Ectodermal cell (in vitro differentiated cells): ENCODE data around the gene BST1.

Source experiments
- H3K27ac ChIP-seq: 2 replicates; pipeline ENCODE4 v1.7.0; 2013; ENCODE audit warnings: mild to moderate bottlenecking, low read depth, low read length; ENCODE audit not compliant: insufficient read depth, poor library complexity, severe bottlenecking
- H3K27me3 ChIP-seq: 2 replicates; pipeline ENCODE4 v1.7.0; 2013; ENCODE audit warnings: mild to moderate bottlenecking, low read length; ENCODE audit not compliant: insufficient read depth, control insufficient read depth, poor library complexity, severe bottlenecking
- H3K36me3 ChIP-seq: one replicate; pipeline ENCODE4 v1.7.0; 2013; ENCODE audit warnings: low read length; ENCODE audit not compliant: control insufficient read depth, insufficient read depth
- H3K4me1 ChIP-seq: one replicate; pipeline ENCODE4 v1.7.0; 2013; ENCODE audit warnings: low read length; ENCODE audit not compliant: control insufficient read depth, insufficient read depth
- H3K4me3 ChIP-seq: 2 replicates; pipeline ENCODE4 v1.7.0; 2013; ENCODE audit warnings: low read depth, low read length, control low read depth; ENCODE audit not compliant: insufficient read depth
- H3K9me3 ChIP-seq: 2 replicates; pipeline ENCODE4 v1.7.0; 2013; ENCODE audit warnings: mild to moderate bottlenecking, low read length, moderate library complexity; ENCODE audit not compliant: control insufficient read depth
- WGBS, 2 experiments: methylation state at CpG; one replicate each; pipeline ENCODE4 v1.1.7; 2013; ENCODE audit warnings: missing lambda C conversion rate in 2 of 2; 5-methylcytosine and 5-hydroxymethylcytosine counted together

BST1 gene

DNA sequence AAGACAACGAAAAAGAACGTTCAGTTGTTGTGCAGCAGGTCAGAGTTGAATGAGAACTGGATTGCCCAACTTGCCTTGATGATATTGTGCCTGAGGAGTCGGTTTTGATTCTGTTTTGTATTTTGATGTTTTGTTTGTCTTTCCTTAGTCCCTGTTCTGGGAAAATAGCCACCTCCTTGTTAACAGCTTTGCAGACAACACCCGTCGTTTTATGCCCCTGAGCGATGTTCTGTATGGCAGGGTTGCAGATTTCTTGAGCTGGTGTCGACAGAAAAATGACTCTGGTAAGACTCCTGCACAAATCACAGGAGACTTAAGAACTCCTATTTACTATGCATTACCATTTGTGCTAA, 4.5 kb downstream of the BST1 start:
- Histone ChIP-seq H3K27me3 (no peaks in the 10 kb centered on the region), H3K4me3 (no peak overlapping the region), H3K9me3 (no peaks in the 10 kb centered on the region), H3K27ac (no peak overlapping the region), H3K36me3 (no peaks in the 10 kb centered on the region), H3K4me1 (peaks cover 5% of the 10 kb centered on the region)
- 82 to 83% methylated on average over 7 of the region's 7 CpGs for WGBS, 2 experiments

DNA sequence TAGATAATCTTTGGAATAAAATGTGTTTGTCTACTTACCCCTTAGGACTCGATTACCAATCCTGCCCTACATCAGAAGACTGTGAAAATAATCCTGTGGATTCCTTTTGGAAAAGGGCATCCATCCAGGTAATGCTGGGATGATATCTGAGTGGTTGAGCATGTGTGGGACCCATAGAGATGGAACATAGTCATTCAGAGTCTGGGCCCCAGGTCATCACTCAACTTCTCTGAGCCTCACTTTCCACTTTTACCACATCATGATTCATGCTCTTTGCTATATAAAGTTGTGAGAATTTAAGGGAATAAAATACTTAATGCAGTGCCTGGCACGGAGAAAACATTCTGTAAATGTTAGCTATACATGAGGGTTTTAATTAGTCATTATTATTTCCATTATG, 8.9 kb downstream of the BST1 start:
- WGBS, 2 experiments = 100% methylated on average over 1 of the region's 2 CpGs
- H3K9me3 ChIP-seq = no peaks in the 10 kb centered on the region
- H3K4me1 ChIP-seq = peaks cover 5% of the 10 kb centered on the region
- H3K4me3 ChIP-seq = no peak overlapping the region
- H3K27ac ChIP-seq = no peak overlapping the region
- H3K27me3 ChIP-seq = no peaks in the 10 kb centered on the region
- H3K36me3 ChIP-seq = no peaks in the 10 kb centered on the region

DNA sequence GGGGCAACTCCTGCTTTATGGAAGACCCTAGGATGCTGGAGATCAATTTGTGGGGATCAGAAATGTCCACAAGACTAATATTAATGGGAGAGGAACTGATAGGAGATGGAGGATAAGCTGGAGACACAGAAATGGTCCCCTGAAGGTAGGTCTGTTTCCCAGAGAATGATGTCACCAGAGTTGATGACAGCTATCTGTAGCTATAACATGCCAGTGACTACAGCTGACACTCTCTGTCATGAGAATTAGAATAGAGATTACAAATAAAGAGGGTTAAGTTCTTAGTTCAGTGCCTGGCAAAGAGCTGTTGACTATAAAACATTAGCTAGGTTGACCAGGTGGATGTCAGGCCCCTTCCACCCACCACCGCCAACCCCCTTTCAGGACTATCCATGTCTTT, 9.3 kb downstream of the BST1 start:
- Histone ChIP-seq H3K36me3 (no peaks in the 10 kb centered on the region), H3K9me3 (no peaks in the 10 kb centered on the region), H3K4me1 (peaks cover 5% of the 10 kb centered on the region), H3K4me3 (no peak overlapping the region), H3K27ac (no peak overlapping the region), H3K27me3 (no peaks in the 10 kb centered on the region)
- 88 to 100% methylated on average over 1 of the region's 1 CpG for WGBS, 2 experiments

DNA sequence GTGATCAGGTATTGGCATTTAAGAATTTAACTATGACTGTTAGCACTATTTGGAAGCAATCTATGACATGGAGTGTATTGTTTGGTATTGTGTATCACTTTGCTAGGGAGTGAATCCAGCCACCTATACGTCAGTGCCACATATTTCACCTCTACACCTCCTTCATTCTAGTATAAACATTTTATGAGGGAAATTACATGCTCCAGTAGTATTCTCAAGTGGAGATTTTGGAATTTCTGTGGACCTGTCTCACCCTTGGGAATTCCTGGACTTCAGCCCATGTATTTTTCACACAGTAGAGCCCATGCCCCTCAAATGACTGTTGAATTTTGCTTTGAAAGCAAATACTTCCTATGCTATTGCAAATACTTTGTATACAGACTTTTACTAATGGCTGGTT, 11.3 kb downstream of the BST1 start:
- Histone ChIP-seq H3K36me3 (no peaks in the 10 kb centered on the region), H3K27ac (no peak overlapping the region), H3K4me1 (peaks cover 5% of the 10 kb centered on the region), H3K27me3 (no peaks in the 10 kb centered on the region), H3K4me3 (no peak overlapping the region), H3K9me3 (no peaks in the 10 kb centered on the region)
- WGBS, 2 experiments = 100% methylated on average over 1 of the region's 1 CpG; no CpG with 5 or more reads in 1 of the 2 experiments

DNA sequence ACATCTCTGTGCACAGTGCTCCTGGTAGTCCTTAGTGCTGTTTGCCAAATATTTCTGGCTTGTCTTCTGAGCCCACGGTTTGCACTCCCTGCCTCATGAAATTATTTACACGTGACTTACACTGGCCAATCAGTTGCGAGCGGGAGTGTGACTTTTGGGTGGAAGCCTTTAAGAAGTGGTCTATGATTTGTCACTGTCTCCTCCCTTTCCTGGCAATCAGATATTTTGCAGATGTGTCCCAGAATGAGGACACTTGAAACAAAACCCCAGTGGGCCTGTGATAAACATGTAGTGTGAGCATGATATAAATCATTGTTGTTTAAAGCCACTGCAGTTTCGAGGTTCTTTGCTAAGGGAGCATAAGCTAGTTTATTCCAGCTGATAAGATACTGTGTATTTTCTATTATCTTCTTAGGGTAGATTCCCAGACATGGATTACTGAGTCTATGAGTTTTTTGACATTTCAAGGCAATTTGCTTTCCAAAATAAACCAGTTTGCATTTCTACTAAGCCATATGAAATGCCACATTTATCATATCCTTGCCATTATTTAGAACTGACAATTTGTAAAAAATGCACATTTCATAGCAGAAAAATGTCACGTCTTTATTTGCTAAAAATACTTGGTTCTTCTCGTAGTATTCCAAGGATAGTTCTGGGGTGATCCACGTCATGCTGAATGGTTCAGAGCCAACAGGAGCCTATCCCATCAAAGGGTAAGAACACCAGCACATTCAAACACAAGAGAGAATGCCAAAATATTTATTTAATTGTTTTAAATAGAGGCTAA, 12.0 kb downstream of the BST1 start:
- Histone ChIP-seq H3K36me3 (no peaks in the 10 kb centered on the region), H3K9me3 (no peaks in the 10 kb centered on the region), H3K27me3 (no peaks in the 10 kb centered on the region), H3K4me1 (no peaks in the 10 kb centered on the region), H3K4me3 (no peak overlapping the region), H3K27ac (no peak overlapping the region)
- WGBS, 2 experiments = 93 to 96% methylated on average over 8 of the region's 8 CpGs

DNA sequence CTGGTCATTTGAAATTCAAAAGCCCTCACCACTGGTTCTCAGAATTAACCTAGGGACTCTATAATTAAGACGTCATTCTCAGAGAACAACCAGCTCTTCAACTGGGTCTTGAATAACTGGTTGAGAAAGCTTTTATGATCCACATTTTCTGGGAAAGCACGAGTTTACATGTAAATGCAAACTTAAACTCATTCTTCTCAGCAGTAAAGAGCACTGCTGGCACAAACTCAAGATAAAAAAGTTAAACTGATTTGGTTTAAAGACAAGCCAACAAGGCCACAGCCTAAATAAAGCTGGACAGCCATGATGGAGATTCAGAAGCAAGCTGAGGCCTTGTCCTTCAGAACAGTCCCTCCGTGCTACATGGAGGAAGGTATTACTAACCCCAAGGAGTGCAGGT, 13.2 kb downstream of the BST1 start:
- H3K4me1 ChIP-seq = no peaks in the 10 kb centered on the region
- 80 to 94% methylated on average over 3 of the region's 3 CpGs for WGBS, 2 experiments
- H3K9me3 ChIP-seq = no peaks in the 10 kb centered on the region
- no peaks in the 10 kb centered on the region for H3K36me3 ChIP-seq
- H3K4me3 ChIP-seq = no peak overlapping the region
- no peaks in the 10 kb centered on the region for H3K27me3 ChIP-seq
- H3K27ac ChIP-seq = no peak overlapping the region

DNA sequence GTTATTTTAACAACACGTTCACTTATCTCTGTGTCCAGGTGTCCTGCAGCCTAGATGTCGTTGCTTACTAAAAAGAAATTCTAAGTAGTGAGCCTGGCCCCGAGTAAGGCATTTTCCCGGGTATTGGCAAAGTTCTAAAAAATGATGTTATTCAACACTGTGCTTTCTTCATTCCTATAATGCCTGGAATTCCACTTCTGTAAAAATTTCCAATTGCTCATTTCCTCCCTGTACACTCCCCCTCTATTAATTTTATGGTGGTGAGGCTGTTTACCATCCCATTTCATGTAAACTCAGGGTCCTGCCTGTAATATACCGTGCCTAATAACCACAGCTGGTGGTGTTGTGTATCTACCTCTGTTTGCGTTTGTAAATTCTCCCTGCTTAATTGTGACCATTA, 14.2 kb downstream of the BST1 start:
- H3K27me3 ChIP-seq = no peaks in the 10 kb centered on the region
- H3K9me3 ChIP-seq = no peaks in the 10 kb centered on the region
- 97% methylated on average over 6 of the region's 6 CpGs for WGBS, 2 experiments
- H3K4me3 ChIP-seq = no peak overlapping the region
- H3K4me1 ChIP-seq = no peaks in the 10 kb centered on the region
- no peak overlapping the region for H3K27ac ChIP-seq
- no peaks in the 10 kb centered on the region for H3K36me3 ChIP-seq

DNA sequence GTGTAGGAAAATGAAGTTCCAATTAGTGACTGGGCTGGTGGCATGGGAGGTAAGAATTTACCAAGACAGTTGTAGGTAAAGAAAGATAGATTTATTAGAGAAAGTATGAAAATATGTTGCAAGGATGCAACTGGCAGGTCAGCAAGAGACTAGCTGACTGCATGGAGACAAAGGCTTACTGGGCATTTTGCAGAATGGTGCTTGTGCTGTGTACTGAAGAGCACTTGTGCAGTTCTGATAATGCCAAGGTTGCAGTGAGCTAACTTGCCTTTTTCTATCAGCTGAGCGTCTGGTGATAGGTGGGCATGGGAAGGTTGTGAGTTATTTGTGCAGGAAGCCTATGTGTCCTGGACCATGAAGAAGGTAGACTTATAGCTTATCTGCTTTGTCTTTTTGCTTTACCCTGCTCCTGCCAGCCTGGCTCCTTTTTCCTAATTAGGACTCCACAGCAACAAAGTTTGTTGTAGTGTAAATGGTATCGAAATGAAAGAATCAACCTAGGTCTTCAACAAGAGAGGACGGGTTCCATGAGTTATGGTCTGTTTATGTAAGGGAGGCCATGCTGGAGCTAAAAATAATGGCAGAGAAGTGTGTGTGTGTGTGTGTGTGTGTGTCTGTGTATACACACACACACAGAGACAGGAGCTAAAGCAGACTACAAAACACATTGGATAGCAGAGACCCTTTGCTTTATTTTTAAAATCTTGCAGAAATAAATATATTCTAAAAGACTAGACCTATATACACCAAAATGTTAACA, 15.0 kb downstream of the BST1 start:
- Histone ChIP-seq H3K4me1 (no peaks in the 10 kb centered on the region), H3K36me3 (no peaks in the 10 kb centered on the region), H3K9me3 (no peaks in the 10 kb centered on the region), H3K27ac (no peak overlapping the region), H3K27me3 (no peaks in the 10 kb centered on the region), H3K4me3 (no peak overlapping the region)
- WGBS, 2 experiments = 89 to 94% methylated on average over 3 of the region's 3 CpGs

DNA sequence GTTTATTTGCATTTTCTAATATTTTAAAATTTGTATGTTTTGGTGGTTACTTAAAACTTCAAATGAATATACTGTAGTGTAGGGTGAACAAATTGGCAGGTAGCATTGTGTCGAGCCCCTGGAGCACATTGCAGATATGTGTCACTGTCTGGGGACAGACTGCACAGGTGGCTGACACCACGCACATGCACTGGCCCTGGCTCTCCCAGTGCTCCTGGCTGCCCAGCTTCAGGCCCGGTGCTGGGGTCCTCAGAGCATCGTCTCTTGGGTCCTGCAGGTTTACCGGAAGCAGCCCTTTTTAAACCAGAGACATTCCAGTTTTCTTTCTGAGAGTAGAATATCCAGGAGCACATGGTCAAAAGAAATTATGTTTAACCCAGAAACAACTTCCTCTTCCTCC, 15.6 kb downstream of the BST1 start:
- no peaks in the 10 kb centered on the region for H3K4me1 ChIP-seq
- H3K36me3 ChIP-seq = no peaks in the 10 kb centered on the region
- WGBS, 2 experiments = 90 to 93% methylated on average over 5 of the region's 5 CpGs
- H3K27me3 ChIP-seq = no peaks in the 10 kb centered on the region
- no peak overlapping the region for H3K27ac ChIP-seq
- no peak overlapping the region for H3K4me3 ChIP-seq
- no peaks in the 10 kb centered on the region for H3K9me3 ChIP-seq

DNA sequence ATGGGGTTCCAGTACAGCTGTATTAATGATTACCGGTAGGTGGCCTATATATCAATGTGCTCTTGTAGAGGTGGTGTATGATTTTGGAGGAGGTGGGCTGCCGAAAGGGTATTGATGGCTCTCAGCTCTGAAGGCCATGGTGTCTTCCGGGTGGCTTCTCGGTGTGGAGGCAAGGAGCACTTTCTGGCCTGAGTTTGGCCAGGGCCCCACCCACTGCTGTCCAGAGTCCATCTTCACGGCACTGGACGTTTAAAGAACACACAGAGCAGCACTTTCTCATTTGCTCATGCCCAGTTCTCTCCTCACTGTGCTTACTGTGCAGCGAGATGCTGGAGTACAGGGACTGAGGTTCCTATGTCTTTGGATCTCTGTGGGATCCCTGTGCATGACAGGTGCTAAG, 16.1 kb downstream of the BST1 start:
- H3K9me3 ChIP-seq = no peaks in the 10 kb centered on the region
- H3K4me3 ChIP-seq = no peak overlapping the region
- no peaks in the 10 kb centered on the region for H3K27me3 ChIP-seq
- H3K36me3 ChIP-seq = no peaks in the 10 kb centered on the region
- H3K27ac ChIP-seq = no peak overlapping the region
- 95% methylated on average over 7 of the region's 7 CpGs for WGBS, 2 experiments
- H3K4me1 ChIP-seq = no peaks in the 10 kb centered on the region
